Sigmoid colon (tissue), 4 donors: ENCODE measurements around the gene ETV5.

ENCODE experiments used
- EP300 ChIP-seq, 4 donors: sonication (generic); formaldehyde crosslinking; IDR thresholded peaks; one replicate each; pipeline ENCODE4 v1.6.1; 2017; ENCODE audit warnings: antibody characterized with exemption in 4 of 4
- POLR2A ChIP-seq, 2 donors: fragments of 450-650 bp; IDR thresholded peaks; one replicate each; pipeline ENCODE4 v1.6.1; 2016; ENCODE audit warnings: antibody characterized with exemption in 2 of 2, mild to moderate bottlenecking in 2 of 2, moderate library complexity in 2 of 2
- POLR2AphosphoS5 ChIP-seq, 4 donors: sonication (generic); formaldehyde crosslinking; IDR thresholded peaks; one replicate each; pipeline ENCODE4 v1.6.1; 2017; ENCODE audit warnings: antibody characterized with exemption in 4 of 4
- TF ChIP-seq, protein P1 (sequence below), 4 experiments: fragments of 450-650 bp in 3 of 4; fragments of 200-600 bp in 1 of 4; IDR thresholded peaks; one replicate each; pipeline ENCODE4 v1.5.1; 2016 to 2019; ENCODE audit warnings: antibody characterized with exemption in 4 of 4, mild to moderate bottlenecking in 3 of 4, moderate library complexity in 2 of 4

DNA sequence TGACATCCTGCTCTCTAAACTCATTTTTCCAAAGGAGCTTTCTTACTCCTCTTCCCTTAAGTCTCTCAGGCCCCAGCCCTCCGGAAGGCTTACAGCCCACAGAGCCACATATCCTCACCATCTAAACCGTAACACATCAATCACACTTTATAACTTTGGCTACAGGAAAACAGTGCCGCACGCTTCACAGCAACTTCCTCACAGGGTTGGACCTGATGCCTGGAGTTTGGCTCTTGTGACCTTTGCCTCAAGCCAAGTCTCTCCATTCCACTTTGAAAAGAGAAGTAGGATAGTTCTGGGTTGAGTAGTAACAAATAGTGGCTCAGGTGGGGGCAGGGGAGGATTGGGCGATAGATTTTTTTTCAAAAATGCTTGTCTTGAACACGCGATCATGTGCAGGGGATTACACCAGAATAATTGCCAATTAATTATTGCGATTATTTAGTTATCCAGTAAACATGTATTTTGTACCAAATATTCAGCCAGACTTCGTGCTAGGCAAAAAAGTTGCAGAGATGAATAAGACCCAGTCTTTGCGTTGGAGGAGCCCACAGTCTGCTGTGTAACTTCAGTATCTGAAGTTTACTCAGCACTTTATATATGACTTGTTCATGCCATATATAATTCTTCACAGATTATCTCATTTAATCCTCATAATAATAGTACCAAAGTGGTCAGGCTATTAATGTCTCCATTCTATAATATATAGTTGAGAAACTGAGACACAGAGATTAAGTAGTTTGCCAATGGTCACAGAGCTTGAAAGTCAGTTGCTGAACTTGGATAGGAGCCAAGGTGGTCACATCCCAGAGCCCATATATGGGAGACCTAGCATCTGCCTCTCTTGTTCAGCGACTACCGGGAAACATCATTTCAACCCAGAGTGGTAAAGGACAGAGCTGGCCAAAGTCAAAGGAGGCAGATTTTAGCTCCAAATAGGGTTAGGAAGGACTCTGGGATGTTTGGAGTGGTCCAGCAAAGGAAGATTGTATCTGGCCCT, 2.4 kb upstream of the ETV5 start:
- TF ChIP-seq, protein P1, sequence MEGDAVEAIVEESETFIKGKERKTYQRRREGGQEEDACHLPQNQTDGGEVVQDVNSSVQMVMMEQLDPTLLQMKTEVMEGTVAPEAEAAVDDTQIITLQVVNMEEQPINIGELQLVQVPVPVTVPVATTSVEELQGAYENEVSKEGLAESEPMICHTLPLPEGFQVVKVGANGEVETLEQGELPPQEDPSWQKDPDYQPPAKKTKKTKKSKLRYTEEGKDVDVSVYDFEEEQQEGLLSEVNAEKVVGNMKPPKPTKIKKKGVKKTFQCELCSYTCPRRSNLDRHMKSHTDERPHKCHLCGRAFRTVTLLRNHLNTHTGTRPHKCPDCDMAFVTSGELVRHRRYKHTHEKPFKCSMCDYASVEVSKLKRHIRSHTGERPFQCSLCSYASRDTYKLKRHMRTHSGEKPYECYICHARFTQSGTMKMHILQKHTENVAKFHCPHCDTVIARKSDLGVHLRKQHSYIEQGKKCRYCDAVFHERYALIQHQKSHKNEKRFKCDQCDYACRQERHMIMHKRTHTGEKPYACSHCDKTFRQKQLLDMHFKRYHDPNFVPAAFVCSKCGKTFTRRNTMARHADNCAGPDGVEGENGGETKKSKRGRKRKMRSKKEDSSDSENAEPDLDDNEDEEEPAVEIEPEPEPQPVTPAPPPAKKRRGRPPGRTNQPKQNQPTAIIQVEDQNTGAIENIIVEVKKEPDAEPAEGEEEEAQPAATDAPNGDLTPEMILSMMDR (IDR thresholded peaks at IDR 0.05), result no peak
- TF ChIP-seq POLR2A (IDR thresholded peaks at IDR 0.05) (no peak), POLR2AphosphoS5 (IDR thresholded peaks at IDR 0.05) (no peak), EP300 (IDR thresholded peaks at IDR 0.05) (no peak)
